Prostate gland (tissue), 2 donors: Measurements from ENCODE around the gene TEX13A.
"Not testable (repeated sequence)": the region's sequence is repeated elsewhere in the genome, so short reads cannot be mapped to it uniquely, and the experiment has no call there.

Experiments used
- POLR2A ChIP-seq: fragments of 450-650 bp; IDR thresholded peaks from one replicate; pipeline ENCODE4 v1.6.1; 2016; ENCODE audit warnings: antibody characterized with exemption, mild to moderate bottlenecking
- TF ChIP-seq, protein P1 (sequence below), 4 experiments: fragments of 200-600 bp in 2 of 4; fragments of 450-650 bp in 2 of 4; sonication (generic) in 2 of 4; IDR thresholded peaks; 1 replicate in 3 of 4; 2 replicates in 1 of 4; pipeline ENCODE4 v1.5.1; 2016 to 2019; ENCODE audit warnings: antibody characterized with exemption in 4 of 4, mild to moderate bottlenecking in 2 of 4, moderate library complexity in 2 of 4

DNA sequence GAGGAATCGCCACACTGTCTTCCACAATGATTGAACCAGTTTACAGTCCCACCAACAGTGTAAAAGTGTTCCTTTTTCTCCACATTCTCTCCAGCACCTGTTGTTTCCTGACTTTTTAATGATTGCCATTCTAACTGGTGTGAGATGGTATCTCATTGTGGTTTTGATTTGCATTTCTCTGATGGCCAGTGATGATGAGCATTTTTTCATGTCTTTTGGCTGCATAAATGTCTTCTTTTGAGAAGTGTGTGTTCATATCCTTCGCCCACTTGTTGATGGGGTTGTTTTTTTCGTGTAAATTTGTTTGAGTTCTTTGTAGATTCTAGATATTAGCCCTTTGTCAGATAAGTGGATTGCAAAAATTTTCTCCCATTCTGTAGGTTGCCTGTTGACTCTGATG is 16.9 kb upstream of the TEX13A start:
- TF ChIP-seq, protein P1, sequence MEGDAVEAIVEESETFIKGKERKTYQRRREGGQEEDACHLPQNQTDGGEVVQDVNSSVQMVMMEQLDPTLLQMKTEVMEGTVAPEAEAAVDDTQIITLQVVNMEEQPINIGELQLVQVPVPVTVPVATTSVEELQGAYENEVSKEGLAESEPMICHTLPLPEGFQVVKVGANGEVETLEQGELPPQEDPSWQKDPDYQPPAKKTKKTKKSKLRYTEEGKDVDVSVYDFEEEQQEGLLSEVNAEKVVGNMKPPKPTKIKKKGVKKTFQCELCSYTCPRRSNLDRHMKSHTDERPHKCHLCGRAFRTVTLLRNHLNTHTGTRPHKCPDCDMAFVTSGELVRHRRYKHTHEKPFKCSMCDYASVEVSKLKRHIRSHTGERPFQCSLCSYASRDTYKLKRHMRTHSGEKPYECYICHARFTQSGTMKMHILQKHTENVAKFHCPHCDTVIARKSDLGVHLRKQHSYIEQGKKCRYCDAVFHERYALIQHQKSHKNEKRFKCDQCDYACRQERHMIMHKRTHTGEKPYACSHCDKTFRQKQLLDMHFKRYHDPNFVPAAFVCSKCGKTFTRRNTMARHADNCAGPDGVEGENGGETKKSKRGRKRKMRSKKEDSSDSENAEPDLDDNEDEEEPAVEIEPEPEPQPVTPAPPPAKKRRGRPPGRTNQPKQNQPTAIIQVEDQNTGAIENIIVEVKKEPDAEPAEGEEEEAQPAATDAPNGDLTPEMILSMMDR (IDR thresholded peaks at IDR 0.05) = not testable (repeated sequence)
- TF ChIP-seq POLR2A = not testable (repeated sequence)
